ENCODE measurements around the gene LRRC23. TPM values are rescaled to one million over a fixed set of nuclear protein-coding genes. Genes with fewer than 3 reads are reported as not detected.

The LRRC23 gene
- total and polyA plus RNA-seq, 2 donors from 2014 or later = 16.6 to 19.7 TPM

DNA sequence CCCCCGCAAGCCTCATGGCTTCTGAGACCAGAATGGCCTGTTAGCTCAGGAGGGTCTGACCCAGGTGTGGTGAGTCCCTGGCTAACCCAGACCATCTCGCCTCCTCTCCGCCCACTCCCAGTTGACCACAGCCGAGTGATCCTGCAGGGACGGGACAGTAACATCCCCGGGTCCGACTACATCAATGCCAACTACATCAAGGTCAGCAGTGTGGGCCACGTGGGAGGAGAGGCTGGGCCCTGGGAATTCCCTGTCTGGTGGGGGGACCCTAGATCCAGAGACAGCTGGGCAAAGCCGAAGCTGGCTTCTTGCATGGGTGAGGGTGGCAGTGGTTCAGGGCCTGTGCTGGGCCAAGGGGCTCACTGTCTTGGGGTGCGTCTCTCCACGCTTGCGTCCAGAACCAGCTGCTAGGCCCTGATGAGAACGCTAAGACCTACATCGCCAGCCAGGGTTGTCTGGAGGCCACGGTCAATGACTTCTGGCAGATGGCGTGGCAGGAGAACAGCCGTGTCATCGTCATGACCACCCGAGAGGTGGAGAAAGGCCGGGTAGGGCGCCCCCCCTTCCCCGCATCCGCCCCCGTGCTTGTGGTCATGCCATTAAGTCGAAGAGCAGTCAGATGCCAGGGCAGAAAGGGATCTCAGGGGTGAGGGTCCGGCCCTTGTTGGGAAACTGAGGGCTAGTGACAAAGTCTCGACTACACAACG is 51.6 kb downstream of the LRRC23 start:
- Histone ChIP-seq H3K9ac (ENCODE audit: low read length in 3 of 3) (no peak overlapping the region), H3K4me3 (ENCODE audit: low read length in 3 of 3) (no peak overlapping the region), H3K4me1 (ENCODE audit: control insufficient read depth in 2 of 3, insufficient read depth in 2 of 3, low read depth in 1 of 3, low read length in 3 of 3) (peaks cover 0 to 16% (median 0%) of the 10 kb centered on the region in 3 donors), H3K27me3 (ENCODE audit: control insufficient read depth, insufficient read depth, low read length) (no peaks in the 10 kb centered on the region), H3K27ac (ENCODE audit: low read depth in 2 of 2, low read length in 2 of 2) (no peak overlapping the region), H3K9me3 (ENCODE audit: control insufficient read depth in 2 of 3, insufficient read depth in 1 of 3, low read length in 3 of 3) (no peaks in the 10 kb centered on the region), H3K36me3 (ENCODE audit: control insufficient read depth in 2 of 3, insufficient read depth in 3 of 3, low read length in 3 of 3) (peaks cover 0 to 5% (median 0%) of the 10 kb centered on the region in 3 donors)
- FAIRE-seq (no peak), DNase-seq (no peak)
- TF ChIP-seq, protein P1, sequence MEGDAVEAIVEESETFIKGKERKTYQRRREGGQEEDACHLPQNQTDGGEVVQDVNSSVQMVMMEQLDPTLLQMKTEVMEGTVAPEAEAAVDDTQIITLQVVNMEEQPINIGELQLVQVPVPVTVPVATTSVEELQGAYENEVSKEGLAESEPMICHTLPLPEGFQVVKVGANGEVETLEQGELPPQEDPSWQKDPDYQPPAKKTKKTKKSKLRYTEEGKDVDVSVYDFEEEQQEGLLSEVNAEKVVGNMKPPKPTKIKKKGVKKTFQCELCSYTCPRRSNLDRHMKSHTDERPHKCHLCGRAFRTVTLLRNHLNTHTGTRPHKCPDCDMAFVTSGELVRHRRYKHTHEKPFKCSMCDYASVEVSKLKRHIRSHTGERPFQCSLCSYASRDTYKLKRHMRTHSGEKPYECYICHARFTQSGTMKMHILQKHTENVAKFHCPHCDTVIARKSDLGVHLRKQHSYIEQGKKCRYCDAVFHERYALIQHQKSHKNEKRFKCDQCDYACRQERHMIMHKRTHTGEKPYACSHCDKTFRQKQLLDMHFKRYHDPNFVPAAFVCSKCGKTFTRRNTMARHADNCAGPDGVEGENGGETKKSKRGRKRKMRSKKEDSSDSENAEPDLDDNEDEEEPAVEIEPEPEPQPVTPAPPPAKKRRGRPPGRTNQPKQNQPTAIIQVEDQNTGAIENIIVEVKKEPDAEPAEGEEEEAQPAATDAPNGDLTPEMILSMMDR (IDR thresholded peaks at IDR 0.05; ENCODE audit: borderline replicate concordance, extremely low read depth, insufficient read depth) = no peak
- intact Hi-C loops (cut with DNase I) = no loop called here

DNA sequence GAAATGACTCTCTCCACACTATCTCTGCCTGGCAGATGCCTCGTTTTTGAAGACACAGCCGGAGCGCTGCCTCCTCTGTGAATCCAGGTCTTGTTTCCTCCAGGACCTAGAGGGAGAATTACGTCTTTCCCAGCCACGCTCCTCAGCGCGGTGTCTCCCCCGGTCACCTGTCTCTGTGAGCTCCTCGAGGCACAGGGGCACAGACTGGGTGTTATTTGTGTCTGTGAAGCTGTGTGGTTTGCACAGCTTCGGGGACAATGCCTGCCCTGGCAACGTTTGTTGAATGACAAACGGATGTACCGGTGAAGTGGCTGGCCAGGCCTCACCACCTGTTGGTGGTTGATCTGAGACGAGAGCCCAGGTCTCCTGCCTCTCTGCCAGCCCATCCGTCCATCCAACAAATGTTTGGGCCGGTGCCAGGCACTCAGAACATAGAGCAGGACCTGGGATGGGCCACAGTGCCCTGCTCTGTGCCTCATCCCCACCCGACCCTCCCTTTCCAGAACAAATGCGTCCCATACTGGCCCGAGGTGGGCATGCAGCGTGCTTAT is 52.6 kb downstream of the LRRC23 start:
- Histone ChIP-seq H3K36me3 (ENCODE audit: control insufficient read depth in 2 of 3, insufficient read depth in 3 of 3, low read length in 3 of 3) (peaks cover 0 to 5% (median 0%) of the 10 kb centered on the region in 3 donors), H3K27ac (ENCODE audit: low read depth in 2 of 2, low read length in 2 of 2) (no peak overlapping the region), H3K4me1 (ENCODE audit: control insufficient read depth in 2 of 3, insufficient read depth in 2 of 3, low read depth in 1 of 3, low read length in 3 of 3) (peaks cover 0 to 23% (median 7%) of the 10 kb centered on the region in 3 donors), H3K4me3 (ENCODE audit: low read length in 3 of 3) (no peak overlapping the region), H3K27me3 (ENCODE audit: control insufficient read depth, insufficient read depth, low read length) (no peaks in the 10 kb centered on the region), H3K9me3 (ENCODE audit: control insufficient read depth in 2 of 3, insufficient read depth in 1 of 3, low read length in 3 of 3) (no peaks in the 10 kb centered on the region), H3K9ac (ENCODE audit: low read length in 3 of 3) (no peak overlapping the region)
- no peak for FAIRE-seq
- TF ChIP-seq, protein P1 (IDR thresholded peaks at IDR 0.05; ENCODE audit: borderline replicate concordance, extremely low read depth, insufficient read depth) = no peak
- no peak for DNase-seq
- intact Hi-C loops (cut with DNase I) = no loop called here

DNA sequence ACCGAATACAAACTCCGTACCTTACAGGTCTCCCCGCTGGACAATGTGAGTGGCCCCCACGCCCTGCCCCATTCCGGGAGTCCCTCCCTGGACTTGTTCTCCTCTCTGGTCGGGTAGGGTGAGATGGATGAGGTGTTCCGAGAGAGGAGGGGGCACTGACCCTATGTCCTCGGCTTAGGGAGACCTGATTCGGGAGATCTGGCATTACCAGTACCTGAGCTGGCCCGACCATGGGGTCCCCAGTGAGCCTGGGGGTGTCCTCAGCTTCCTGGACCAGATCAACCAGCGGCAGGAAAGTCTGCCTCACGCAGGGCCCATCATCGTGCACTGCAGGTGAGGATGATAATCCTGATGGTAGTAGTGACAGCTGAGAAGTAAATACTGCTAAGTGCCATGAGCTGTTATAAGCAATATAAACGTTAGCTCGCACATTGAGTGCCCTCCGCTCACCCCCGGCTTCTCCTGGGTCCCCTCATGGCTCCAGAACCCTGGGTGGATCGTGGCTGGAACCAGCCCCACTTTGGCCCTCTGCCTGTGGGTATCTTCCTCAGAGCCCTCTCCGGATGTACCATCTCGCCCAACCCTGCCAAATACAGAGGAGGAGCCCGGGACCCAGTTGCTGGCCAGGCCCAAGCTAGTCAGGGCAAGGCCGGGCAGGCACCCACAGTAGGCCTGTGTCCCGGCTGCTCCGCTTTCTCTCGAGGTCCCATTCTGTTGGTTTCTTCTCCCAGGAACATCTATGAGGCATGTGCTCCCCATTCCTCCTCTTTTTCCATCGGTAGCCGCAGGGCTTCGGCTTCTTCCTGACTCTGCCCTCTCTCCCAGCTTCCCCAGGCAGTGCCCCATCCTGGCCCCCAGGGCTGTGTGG is 53.4 kb downstream of the LRRC23 start:
- FAIRE-seq = no peak
- H3K27ac ChIP-seq (ENCODE audit: low read depth in 2 of 2, low read length in 2 of 2) = peak overlapping the region in 1 of 2 donors; percentile 51
- TF ChIP-seq, protein P1 (IDR thresholded peaks at IDR 0.05; ENCODE audit: borderline replicate concordance, extremely low read depth, insufficient read depth) = no peak

More for the DNA sequence above, 53.4 kb downstream of the LRRC23 start:
- no peaks in the 10 kb centered on the region for H3K9me3 ChIP-seq (ENCODE audit: control insufficient read depth in 2 of 3, insufficient read depth in 1 of 3, low read length in 3 of 3)
- H3K9ac ChIP-seq (ENCODE audit: low read length in 3 of 3) = no peak overlapping the region
- H3K4me3 ChIP-seq (ENCODE audit: low read length in 3 of 3) = no peak overlapping the region
- intact Hi-C loops (cut with DNase I) = no loop called here
- H3K4me1 ChIP-seq (ENCODE audit: control insufficient read depth in 2 of 3, insufficient read depth in 2 of 3, low read depth in 1 of 3, low read length in 3 of 3) = peaks cover 0 to 25% (median 9%) of the 10 kb centered on the region in 3 donors
- peak in 1 of 5 donors; percentile 75 for DNase-seq
- no peaks in the 10 kb centered on the region for H3K27me3 ChIP-seq (ENCODE audit: control insufficient read depth, insufficient read depth, low read length)
- H3K36me3 ChIP-seq (ENCODE audit: control insufficient read depth in 2 of 3, insufficient read depth in 3 of 3, low read length in 3 of 3) = peaks cover 0 to 5% (median 0%) of the 10 kb centered on the region in 3 donors
